GM19468 (cell line): Measurements from ENCODE around the gene PILRB.
"Not testable (repeated sequence)": the region's sequence is repeated elsewhere in the genome, so short reads cannot be mapped to it uniquely, and the experiment has no call there.

Experiments
- ATAC-seq: cut with Tn5 transposase; IDR thresholded peaks from one replicate; pipeline ENCODE4 v1.9.1; 2021; ENCODE audit warnings: mild to moderate bottlenecking, moderate library complexity, moderate number of reproducible peaks; ENCODE audit not compliant: unreplicated experiment; ENCODE audit errors: extremely low read depth

Gene PILRB

GRCh38 chr7:100358027-100358856 is at the start of gene PILRB:
TSS of gene PILRB (plus strand) at chr7:100358117. CDS start at chr7:100358303, 186 bp downstream.
- ATAC-seq = no peak

- ATAC-seq = not testable (repeated sequence)
Observed at GRCh38 chr7:100318329-100318728, 39.6 kb upstream of the PILRB start.

- not testable (repeated sequence) for ATAC-seq
Observed at GRCh38 chr7:100321648-100322047, 36.3 kb upstream of the PILRB start.

GRCh38 chr7:100324194-100324593 is 33.7 kb upstream of the PILRB start:
- ATAC-seq = not testable (repeated sequence)

- ATAC-seq = not testable (repeated sequence)
Observed at GRCh38 chr7:100325671-100326070, 32.2 kb upstream of the PILRB start.

- ATAC-seq = not testable (repeated sequence)
Observed at GRCh38 chr7:100326914-100327313, 31.0 kb upstream of the PILRB start.

- peak; percentile 46 for ATAC-seq
Observed at GRCh38 chr7:100335566-100336466, 22.1 kb upstream of the PILRB start.

- ATAC-seq = not testable (repeated sequence)
Observed at GRCh38 chr7:100338083-100338696, 19.7 kb upstream of the PILRB start.

- not testable (repeated sequence) for ATAC-seq
Observed at GRCh38 chr7:100341286-100341685, 16.6 kb upstream of the PILRB start.

GRCh38 chr7:100342765-100343164 is 15.2 kb upstream of the PILRB start:
- ATAC-seq = no peak

- ATAC-seq = not testable (repeated sequence)
Observed at GRCh38 chr7:100344124-100344559, 13.8 kb upstream of the PILRB start.

GRCh38 chr7:100344560-100345287 is 13.2 kb upstream of the PILRB start:
- ATAC-seq = peak; percentile 26

- not testable (repeated sequence) for ATAC-seq
Observed at GRCh38 chr7:100345288-100345672, 12.6 kb upstream of the PILRB start.

GRCh38 chr7:100346921-100347320 is 11.0 kb upstream of the PILRB start:
- no peak for ATAC-seq

GRCh38 chr7:100348805-100349204 is 9.1 kb upstream of the PILRB start:
- ATAC-seq = no peak

GRCh38 chr7:100349757-100350156 is 8.2 kb upstream of the PILRB start:
- ATAC-seq = no peak

GRCh38 chr7:100351657-100352058 is 6.3 kb upstream of the PILRB start:
- ATAC-seq = no peak

- not testable (repeated sequence) for ATAC-seq
Observed at GRCh38 chr7:100352230-100352781, 5.6 kb upstream of the PILRB start.

- no peak for ATAC-seq
Observed at GRCh38 chr7:100352984-100353684, 4.8 kb upstream of the PILRB start.
